Articular chondrocyte of knee joint (primary cell): Measurements from ENCODE around the gene COMMD9. TPM values are rescaled to one million over a fixed set of nuclear protein-coding genes. Genes with fewer than 3 reads are reported as not detected.

ENCODE experiments used
- total RNA-seq: library from RNA; depleted of rRNA; stranded (reverse); fragments of >200 nt; gene quantifications from 2 replicates; pipeline ENCODE4 v1.2.3, GENCODE V29; 2012

Gene COMMD9
- total RNA-seq = 39.2 and 62.3 TPM in 2 replicates

DNA sequence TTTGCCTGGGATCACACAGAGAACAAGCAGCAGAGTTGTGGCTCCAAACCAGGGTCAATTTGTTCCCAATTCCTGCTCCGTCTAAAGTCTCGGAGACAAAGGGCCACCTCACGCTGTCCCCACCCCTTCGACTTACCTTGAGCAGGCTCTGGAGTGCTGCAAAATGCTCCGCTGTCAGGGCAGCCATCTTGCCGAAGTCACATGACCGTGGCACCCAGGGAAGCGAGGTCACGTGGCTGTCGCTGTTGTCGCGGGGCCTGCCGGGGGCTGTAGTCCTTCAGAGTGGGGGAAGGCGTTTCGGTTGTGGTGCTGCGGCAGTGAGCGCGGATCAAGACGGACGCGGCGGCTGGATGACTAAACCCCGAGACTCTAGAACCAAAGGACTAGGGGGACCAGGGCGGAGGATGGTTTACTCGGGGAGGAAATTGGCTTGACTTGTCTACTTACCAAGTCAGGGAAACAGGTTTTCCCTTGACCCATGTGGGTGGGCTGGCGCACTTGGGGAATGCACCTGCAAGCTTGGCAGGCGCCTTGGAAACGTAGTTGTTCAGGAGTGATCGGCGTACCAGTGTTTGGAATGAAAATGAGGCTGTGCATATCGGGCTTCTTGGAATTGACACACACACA is at the start of gene COMMD9:
Gene COMMD9 (minus strand): TSS at position 199 of the 627 bp plus-strand sequence. CDS start 12 bp downstream, at position 187.

DNA sequence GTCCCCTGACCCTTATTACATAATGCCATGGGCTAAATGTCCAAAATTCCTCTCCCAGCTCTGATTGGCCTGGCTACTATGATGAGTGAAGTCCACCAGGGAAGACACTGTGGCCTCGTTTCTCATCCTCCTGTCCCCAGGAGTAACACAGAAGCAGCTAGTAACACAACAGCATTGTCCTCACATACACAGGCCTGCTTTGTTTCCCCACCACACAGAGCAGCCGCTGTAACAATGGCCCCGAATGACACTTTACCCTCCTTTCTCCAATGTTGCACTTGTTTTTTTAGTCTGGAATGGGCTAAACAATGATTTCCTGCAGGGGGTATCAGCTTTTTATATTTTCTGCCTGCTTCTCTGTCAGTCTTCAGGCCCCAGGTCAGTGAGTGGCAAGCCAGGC is 6.7 kb upstream of the COMMD9 start, which contains the start of gene PRR5L:
Gene PRR5L (plus strand): TSS at position 363 of the 400 bp plus-strand sequence. CDS start 104,834 bp downstream, outside the sequence.

Other genes with a start within 250 kb of the COMMD9 start
- gene PRR5L, start 6.9 kb upstream of the COMMD9 start, total RNA-seq = 12.5 and 25.5 TPM in 2 replicates
- gene TRAF6, start 220.8 kb upstream of the COMMD9 start, total RNA-seq = 12.0 and 14.6 TPM in 2 replicates